Right renal cortex interstitium (tissue), 3 donors: ENCODE measurements around the gene MAP2K7. TPM values are rescaled to one million over a fixed set of nuclear protein-coding genes. Genes with fewer than 3 reads are reported as not detected.
"Not testable (repeated sequence)": the region's sequence is repeated elsewhere in the genome, so short reads cannot be mapped to it uniquely, and the experiment has no call there.

Experiments
- DNase-seq, 3 donors: peaks; one replicate each; pipeline ENCODE4 v3.0.0-alpha.2; 2013; ENCODE audit warnings: low read depth in 3 of 3, low spot score in 2 of 3
- polyA plus RNA-seq, 3 donors: library from polyadenylated mRNA; unstranded; fragments of 120-200 nt; gene quantifications; one replicate each; pipeline ENCODE4 v1.2.1, GENCODE V29; 2013; ENCODE audit not compliant: insufficient read length in 3 of 3

MAP2K7 gene
- 10 to 100 TPM; 21.5 to 27.5 (median 27.0) TPM for polyA plus RNA-seq

GRCh38 chr19:7903244-7904073, at the start of gene MAP2K7:
MAP2K7 (plus strand) TSS chr19:7903877; CDS start chr19:7903945, 68 bp downstream.
- peak; percentile 99 for DNase-seq

GRCh38 chr19:7855426-7856108, 48.1 kb upstream of the MAP2K7 start:
- no peak for DNase-seq

GRCh38 chr19:7856109-7856591, 47.5 kb upstream of the MAP2K7 start:
- no peak for DNase-seq

- no peak for DNase-seq
These were observed 46.7 kb upstream of the MAP2K7 start for GRCh38 chr19:7856679-7857663.

GRCh38 chr19:7857727-7858108, 46.0 kb upstream of the MAP2K7 start:
- DNase-seq: no peak

GRCh38 chr19:7858109-7858770, 45.4 kb upstream of the MAP2K7 start:
- no peak for DNase-seq

- DNase-seq: not testable (repeated sequence)
These were observed 44.6 kb upstream of the MAP2K7 start for GRCh38 chr19:7859087-7859486.

GRCh38 chr19:7859831-7860713, 43.6 kb upstream of the MAP2K7 start:
- DNase-seq: no peak

- no peak for DNase-seq
These were observed 42.7 kb upstream of the MAP2K7 start for GRCh38 chr19:7860714-7861618.

- DNase-seq: no peak
These were observed 41.9 kb upstream of the MAP2K7 start for GRCh38 chr19:7861619-7862412.

GRCh38 chr19:7862413-7862951, 41.2 kb upstream of the MAP2K7 start:
- DNase-seq: no peak

- no peak for DNase-seq
These were observed 40.3 kb upstream of the MAP2K7 start for GRCh38 chr19:7863157-7863970.

- DNase-seq: no peak
These were observed 39.5 kb upstream of the MAP2K7 start for GRCh38 chr19:7863971-7864689.

- no peak for DNase-seq
These were observed 39.0 kb upstream of the MAP2K7 start for GRCh38 chr19:7864690-7865074.

- no peak for DNase-seq
These were observed 38.3 kb upstream of the MAP2K7 start for GRCh38 chr19:7865262-7865911.
